SJSA1 (cell line): ENCODE data around the gene ICAM4. TPM values are rescaled to one million over a fixed set of nuclear protein-coding genes. Genes with fewer than 3 reads are reported as not detected.

Source experiments
- DNase-seq, 2 experiments: peaks; one replicate each; pipeline ENCODE4 v3.0.0-alpha.2; 2015 to 2020; ENCODE audit warnings: low spot score in 2 of 2, low read depth in 1 of 2
- H3K27ac ChIP-seq: fragments of 250-450 bp; sonication (Bioruptor Pico); 2 replicates; pipeline ENCODE4 v1.5.1; 2020; ENCODE audit warnings: mild to moderate bottlenecking, moderate library complexity
- H3K27me3 ChIP-seq: fragments of 250-450 bp; sonication (Bioruptor Pico); replicated peaks from 2 replicates; pipeline ENCODE4 v1.5.1; 2020; ENCODE audit warnings: mild to moderate bottlenecking, moderate library complexity
- H3K36me3 ChIP-seq: fragments of 250-450 bp; sonication (Bioruptor Pico); 2 replicates; pipeline ENCODE4 v1.5.1; 2020; ENCODE audit warnings: mild to moderate bottlenecking
- H3K4me1 ChIP-seq: fragments of 250-450 bp; sonication (Bioruptor Pico); replicated peaks from 2 replicates; pipeline ENCODE4 v1.6.1; 2021; ENCODE audit warnings: mild to moderate bottlenecking
- H3K4me3 ChIP-seq: fragments of 250-450 bp; sonication (Bioruptor Pico); 2 replicates; pipeline ENCODE4 v1.5.1; 2020; ENCODE audit warnings: mild to moderate bottlenecking
- H3K9me3 ChIP-seq: fragments of 250-450 bp; sonication (Bioruptor Pico); replicated peaks from 2 replicates; pipeline ENCODE4 v1.5.1; 2020; ENCODE audit warnings: mild to moderate bottlenecking
- total RNA-seq: library from RNA; depleted of rRNA; stranded (reverse); fragments of >200 nt; shearing (Covaris generic); gene quantifications from 2 replicates; pipeline ENCODE4 v1.2.3, GENCODE V29; 2014

ICAM4 gene
- total RNA-seq, 1 experiment from 2014 or later: not detected

- no peak overlapping the region for H3K27ac ChIP-seq
- H3K9me3 ChIP-seq: no peaks in the 10 kb centered on the region
- H3K36me3 ChIP-seq: peaks cover 70% of the 10 kb centered on the region
- no peaks in the 10 kb centered on the region; the same call in 1 of the 2 replicates for H3K4me1 ChIP-seq
- no peak overlapping the region for H3K4me3 ChIP-seq
- DNase-seq: no peak
- no peaks in the 10 kb centered on the region for H3K27me3 ChIP-seq
Measured at GRCh38 chr19:10256970-10257615, 29.7 kb upstream of the ICAM4 start.

- Histone ChIP-seq H3K27ac (no peak overlapping the region), H3K4me3 (no peak overlapping the region), H3K36me3 (peaks cover 62% of the 10 kb centered on the region), H3K4me1 (no peaks in the 10 kb centered on the region), H3K9me3 (no peaks in the 10 kb centered on the region), H3K27me3 (no peaks in the 10 kb centered on the region)
- DNase-seq: no peak
Measured at GRCh38 chr19:10258080-10258710, 28.6 kb upstream of the ICAM4 start.

GRCh38 chr19:10259162-10259905 lies 27.4 kb upstream of the ICAM4 start:
- Histone ChIP-seq H3K27me3 (no peaks in the 10 kb centered on the region), H3K4me1 (no peaks in the 10 kb centered on the region), H3K4me3 (no peak overlapping the region), H3K36me3 (peaks cover 53% of the 10 kb centered on the region), H3K9me3 (no peaks in the 10 kb centered on the region), H3K27ac (no peak overlapping the region)
- DNase-seq: peak; percentile 67 to 93

- Histone ChIP-seq H3K27ac (no peak overlapping the region), H3K4me1 (no peaks in the 10 kb centered on the region), H3K27me3 (no peaks in the 10 kb centered on the region), H3K4me3 (no peak overlapping the region), H3K9me3 (no peaks in the 10 kb centered on the region), H3K36me3 (peaks cover 45% of the 10 kb centered on the region)
- no peak for DNase-seq
Measured at GRCh38 chr19:10260141-10260584, 26.6 kb upstream of the ICAM4 start.

- Histone ChIP-seq H3K36me3 (peaks cover 21% of the 10 kb centered on the region), H3K27me3 (no peaks in the 10 kb centered on the region), H3K4me1 (no peaks in the 10 kb centered on the region), H3K4me3 (no peak overlapping the region), H3K9me3 (no peaks in the 10 kb centered on the region), H3K27ac (no peak overlapping the region)
- DNase-seq: no peak
Measured at GRCh38 chr19:10262771-10263170, 24.0 kb upstream of the ICAM4 start.

GRCh38 chr19:10266706-10267105 lies 20.0 kb upstream of the ICAM4 start:
- Histone ChIP-seq H3K27ac (no peak overlapping the region), H3K4me1 (peaks cover 22% of the 10 kb centered on the region), H3K36me3 (no peaks in the 10 kb centered on the region), H3K9me3 (no peaks in the 10 kb centered on the region), H3K4me3 (no peak overlapping the region), H3K27me3 (no peaks in the 10 kb centered on the region)
- DNase-seq: no peak

GRCh38 chr19:10268071-10268470 lies 18.7 kb upstream of the ICAM4 start:
- no peaks in the 10 kb centered on the region for H3K27me3 ChIP-seq
- peaks cover 25% of the 10 kb centered on the region for H3K4me1 ChIP-seq
- H3K4me3 ChIP-seq: no peak overlapping the region
- H3K9me3 ChIP-seq: no peaks in the 10 kb centered on the region
- H3K36me3 ChIP-seq: no peaks in the 10 kb centered on the region
- no peak for DNase-seq
- no peak overlapping the region for H3K27ac ChIP-seq

GRCh38 chr19:10269333-10270179 lies 17.2 kb upstream of the ICAM4 start:
- DNase-seq: peak; percentile 73 to 83
- Histone ChIP-seq H3K4me3 (no peak overlapping the region), H3K36me3 (no peaks in the 10 kb centered on the region)

GRCh38 chr19:10270180-10270615 lies 16.6 kb upstream of the ICAM4 start:
- H3K4me1 ChIP-seq: peaks cover 25% of the 10 kb centered on the region
- no peaks in the 10 kb centered on the region for H3K27me3 ChIP-seq
- H3K27ac ChIP-seq: no peak overlapping the region
- no peak for DNase-seq
- H3K9me3 ChIP-seq: no peaks in the 10 kb centered on the region
- H3K36me3 ChIP-seq: 0 out of 2 replicates have a peak, but pooled peaks cover 2% of the 10 kb centered on the region
- peak overlapping the region; percentile 37 for H3K4me3 ChIP-seq

More at GRCh38 chr19:10269333-10270179, 17.2 kb upstream of the ICAM4 start:
- Histone ChIP-seq H3K27ac (no peak overlapping the region), H3K4me1 (peaks cover 25% of the 10 kb centered on the region), H3K27me3 (no peaks in the 10 kb centered on the region), H3K9me3 (no peaks in the 10 kb centered on the region)

- Histone ChIP-seq H3K27me3 (no peaks in the 10 kb centered on the region), H3K9me3 (no peaks in the 10 kb centered on the region), H3K4me3 (peak within 1 kb of the TSS; percentile 37), H3K36me3 (0 out of 2 replicates have a peak, but pooled peaks cover 2% of the 10 kb centered on the region), H3K27ac (peak within 1 kb of the TSS; percentile 0; the same call in 1 of the 2 replicates), H3K4me1 (peaks cover 25% of the 10 kb centered on the region)
- peak; percentile 52 to 71 for DNase-seq
Measured at GRCh38 chr19:10270616-10271394, 15.9 kb upstream of the ICAM4 start, which contains the start of gene ICAM1. ICAM1 (plus strand) TSS chr19:10271120; CDS start chr19:10271160, 40 bp downstream.

- no peak overlapping the region for H3K27ac ChIP-seq
- H3K9me3 ChIP-seq: no peaks in the 10 kb centered on the region
- H3K4me3 ChIP-seq: peak overlapping the region; percentile 37
- 0 out of 2 replicates have a peak, but pooled peaks cover 2% of the 10 kb centered on the region for H3K36me3 ChIP-seq
- DNase-seq: no peak
- no peaks in the 10 kb centered on the region for H3K27me3 ChIP-seq
- peaks cover 25% of the 10 kb centered on the region for H3K4me1 ChIP-seq
Measured at GRCh38 chr19:10271543-10272086, 15.1 kb upstream of the ICAM4 start.

GRCh38 chr19:10274589-10274988 lies 12.2 kb upstream of the ICAM4 start:
- peaks cover 23% of the 10 kb centered on the region for H3K4me1 ChIP-seq
- no peaks in the 10 kb centered on the region for H3K9me3 ChIP-seq
- no peak for DNase-seq
- H3K27me3 ChIP-seq: no peaks in the 10 kb centered on the region
- H3K27ac ChIP-seq: no peak overlapping the region
- peaks cover 9% of the 10 kb centered on the region; the same call in 1 of the 2 replicates for H3K36me3 ChIP-seq
- H3K4me3 ChIP-seq: no peak overlapping the region
